Transverse colon (tissue), 4 donors: ENCODE measurements around the gene SPTB.

Source experiments
- EP300 ChIP-seq: sonication (generic); formaldehyde crosslinking; IDR thresholded peaks from one replicate; pipeline ENCODE4 v1.6.1; 2017; ENCODE audit warnings: antibody characterized with exemption, low read depth
- POLR2A ChIP-seq: fragments of 450-650 bp; IDR thresholded peaks from one replicate; pipeline ENCODE4 v1.6.1; 2016; ENCODE audit warnings: antibody characterized with exemption, mild to moderate bottlenecking, moderate library complexity
- POLR2AphosphoS5 ChIP-seq, 3 donors: sonication (generic); formaldehyde crosslinking; IDR thresholded peaks; one replicate each; pipeline ENCODE4 v1.6.1; 2016; ENCODE audit warnings: antibody characterized with exemption in 3 of 3
- TF ChIP-seq, protein P1 (sequence below), 5 experiments: fragments of 200-600 bp in 3 of 5; fragments of 450-650 bp in 2 of 5; sonication (generic) in 3 of 5; IDR thresholded peaks; 1 replicate in 2 of 5; 2 replicates in 3 of 5; pipeline ENCODE4 v1.5.1; 2016 to 2017; ENCODE audit warnings: antibody characterized with exemption in 5 of 5, inconsistent platforms in 3 of 5, mild to moderate bottlenecking in 2 of 5, moderate library complexity in 1 of 5

- TF ChIP-seq, protein P1, sequence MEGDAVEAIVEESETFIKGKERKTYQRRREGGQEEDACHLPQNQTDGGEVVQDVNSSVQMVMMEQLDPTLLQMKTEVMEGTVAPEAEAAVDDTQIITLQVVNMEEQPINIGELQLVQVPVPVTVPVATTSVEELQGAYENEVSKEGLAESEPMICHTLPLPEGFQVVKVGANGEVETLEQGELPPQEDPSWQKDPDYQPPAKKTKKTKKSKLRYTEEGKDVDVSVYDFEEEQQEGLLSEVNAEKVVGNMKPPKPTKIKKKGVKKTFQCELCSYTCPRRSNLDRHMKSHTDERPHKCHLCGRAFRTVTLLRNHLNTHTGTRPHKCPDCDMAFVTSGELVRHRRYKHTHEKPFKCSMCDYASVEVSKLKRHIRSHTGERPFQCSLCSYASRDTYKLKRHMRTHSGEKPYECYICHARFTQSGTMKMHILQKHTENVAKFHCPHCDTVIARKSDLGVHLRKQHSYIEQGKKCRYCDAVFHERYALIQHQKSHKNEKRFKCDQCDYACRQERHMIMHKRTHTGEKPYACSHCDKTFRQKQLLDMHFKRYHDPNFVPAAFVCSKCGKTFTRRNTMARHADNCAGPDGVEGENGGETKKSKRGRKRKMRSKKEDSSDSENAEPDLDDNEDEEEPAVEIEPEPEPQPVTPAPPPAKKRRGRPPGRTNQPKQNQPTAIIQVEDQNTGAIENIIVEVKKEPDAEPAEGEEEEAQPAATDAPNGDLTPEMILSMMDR (IDR thresholded peaks at IDR 0.05): no peak
- no peak for TF ChIP-seq POLR2AphosphoS5 (IDR thresholded peaks at IDR 0.05)
- TF ChIP-seq POLR2A: no peak
- no peak for TF ChIP-seq EP300
Observed at GRCh38 chr14:64722842-64723447, 156.8 kb downstream of the SPTB start.
